GM20000 (cell line): ENCODE measurements around the gene ADCY2.

ENCODE experiments used
- DNase-seq: peaks from one replicate; pipeline ENCODE4 v3.0.0; 2012; ENCODE audit warnings: low spot score
- TF ChIP-seq, protein P1 (sequence below): IDR thresholded peaks from 2 replicates; pipeline ENCODE4 v1.5.1; 2012; ENCODE audit warnings: mild to moderate bottlenecking, control low read depth; ENCODE audit errors: extremely low read depth, missing control alignments

ADCY2 gene

DNA sequence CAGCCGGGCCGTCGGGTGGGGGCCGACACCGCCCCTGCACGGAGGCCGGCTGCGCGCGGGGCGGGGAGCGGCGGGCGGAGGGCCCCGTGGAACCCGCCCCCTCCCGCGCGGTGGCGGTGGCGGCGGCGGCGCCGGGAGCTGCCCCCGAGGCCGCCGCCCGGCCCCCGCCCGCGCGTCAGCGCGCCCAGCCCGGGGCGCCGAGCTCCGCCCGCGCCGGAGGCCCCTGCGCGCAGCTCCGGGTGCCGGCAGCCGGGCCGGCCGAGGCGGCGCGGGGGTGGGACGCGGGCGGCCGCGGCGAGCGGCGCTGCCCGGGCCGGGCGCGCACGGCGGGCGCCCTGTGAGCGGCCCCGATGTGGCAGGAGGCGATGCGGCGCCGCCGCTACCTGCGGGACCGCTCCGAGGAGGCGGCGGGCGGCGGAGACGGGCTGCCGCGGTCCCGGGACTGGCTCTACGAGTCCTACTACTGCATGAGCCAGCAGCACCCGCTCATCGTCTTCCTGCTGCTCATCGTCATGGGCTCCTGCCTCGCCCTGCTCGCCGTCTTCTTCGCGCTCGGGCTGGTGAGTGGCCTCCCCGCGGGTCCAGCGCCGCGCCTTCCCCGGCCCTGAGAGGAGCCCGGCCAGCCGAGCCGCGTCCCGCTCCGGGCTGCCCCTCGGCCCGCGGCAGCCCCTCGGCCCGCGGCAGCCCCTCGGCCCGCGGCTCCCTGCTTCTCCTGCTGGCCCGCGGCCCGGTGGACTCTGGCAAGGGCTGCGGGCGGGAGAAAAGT lies at the start of gene ADCY2:
Gene ADCY2, plus strand, starts transcription at position 192 of the 766 bp plus-strand sequence. Its CDS starts 159 bp downstream, at position 351.
- DNase-seq = peak; percentile 34
- TF ChIP-seq, protein P1, sequence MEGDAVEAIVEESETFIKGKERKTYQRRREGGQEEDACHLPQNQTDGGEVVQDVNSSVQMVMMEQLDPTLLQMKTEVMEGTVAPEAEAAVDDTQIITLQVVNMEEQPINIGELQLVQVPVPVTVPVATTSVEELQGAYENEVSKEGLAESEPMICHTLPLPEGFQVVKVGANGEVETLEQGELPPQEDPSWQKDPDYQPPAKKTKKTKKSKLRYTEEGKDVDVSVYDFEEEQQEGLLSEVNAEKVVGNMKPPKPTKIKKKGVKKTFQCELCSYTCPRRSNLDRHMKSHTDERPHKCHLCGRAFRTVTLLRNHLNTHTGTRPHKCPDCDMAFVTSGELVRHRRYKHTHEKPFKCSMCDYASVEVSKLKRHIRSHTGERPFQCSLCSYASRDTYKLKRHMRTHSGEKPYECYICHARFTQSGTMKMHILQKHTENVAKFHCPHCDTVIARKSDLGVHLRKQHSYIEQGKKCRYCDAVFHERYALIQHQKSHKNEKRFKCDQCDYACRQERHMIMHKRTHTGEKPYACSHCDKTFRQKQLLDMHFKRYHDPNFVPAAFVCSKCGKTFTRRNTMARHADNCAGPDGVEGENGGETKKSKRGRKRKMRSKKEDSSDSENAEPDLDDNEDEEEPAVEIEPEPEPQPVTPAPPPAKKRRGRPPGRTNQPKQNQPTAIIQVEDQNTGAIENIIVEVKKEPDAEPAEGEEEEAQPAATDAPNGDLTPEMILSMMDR = no peak

- DNase-seq = no peak
- TF ChIP-seq, protein P1 = no peak
Observed at GRCh38 chr5:7347377-7347776, 48.6 kb upstream of the ADCY2 start.

GRCh38 chr5:7348168-7348854 lies 47.6 kb upstream of the ADCY2 start:
- no peak for DNase-seq
- TF ChIP-seq, protein P1 = no peak

GRCh38 chr5:7361593-7361992 lies 34.3 kb upstream of the ADCY2 start:
- TF ChIP-seq, protein P1 = no peak
- DNase-seq = no peak

- no peak for DNase-seq
- TF ChIP-seq, protein P1 = no peak
Observed at GRCh38 chr5:7363067-7363677, 32.8 kb upstream of the ADCY2 start.

DNA sequence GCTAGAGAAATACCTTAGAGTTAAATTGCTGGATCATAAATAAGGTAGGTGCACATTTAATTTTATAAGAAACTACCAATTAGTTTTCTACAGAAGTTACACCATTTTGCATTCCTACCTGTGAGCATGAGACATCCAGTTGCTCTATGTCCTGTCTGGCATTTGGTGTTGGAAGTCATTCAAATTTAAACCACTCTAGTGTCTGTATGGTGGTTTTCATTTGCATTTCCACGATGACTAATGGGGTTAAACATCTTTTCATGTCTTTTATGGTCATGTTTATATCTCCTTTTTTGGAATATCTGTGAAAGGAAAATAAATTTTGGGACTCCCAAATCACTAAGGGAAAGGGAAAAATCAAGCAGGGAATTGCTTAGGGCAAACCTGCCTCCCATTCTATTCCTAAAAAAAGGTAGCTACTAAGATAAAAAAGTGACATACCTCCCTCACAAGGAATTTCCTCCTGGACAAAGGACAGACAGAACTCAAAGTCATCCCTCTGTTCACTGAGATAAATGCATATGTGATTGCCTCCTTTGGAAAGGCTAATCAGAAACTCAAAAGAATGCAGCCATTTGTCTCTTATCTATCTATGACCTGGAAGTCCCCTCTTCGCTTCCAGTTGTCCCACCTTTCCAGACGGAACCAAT lies 31.6 kb upstream of the ADCY2 start:
- TF ChIP-seq, protein P1 = no peak
- DNase-seq = no peak

DNA sequence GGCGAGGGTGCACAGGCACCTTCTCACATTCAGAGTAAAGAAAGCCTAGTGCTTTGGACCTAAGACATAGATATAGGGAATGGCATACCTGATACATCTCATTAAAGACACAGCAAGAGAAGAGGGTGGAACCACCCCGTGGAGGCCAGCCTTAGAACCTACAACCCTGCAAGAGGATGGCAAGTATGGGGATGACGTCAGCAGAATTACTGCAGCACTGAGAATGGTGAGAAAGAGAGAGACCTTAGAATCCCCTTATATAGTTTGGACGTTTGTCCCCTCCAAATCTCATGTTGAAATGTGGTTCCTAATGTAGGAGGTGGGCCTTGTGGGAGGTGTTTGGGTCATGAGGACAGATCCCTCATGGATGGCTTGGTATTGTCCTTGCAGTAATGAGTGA lies 28.2 kb upstream of the ADCY2 start:
- TF ChIP-seq, protein P1 = no peak
- DNase-seq = no peak
